NCI-H146 treated with DMSO at 0.1 percent for 48 hours (cell line): ENCODE results near the gene ANO2.
"Not testable (repeated sequence)": the region's sequence is repeated elsewhere in the genome, so short reads cannot be mapped to it uniquely, and the experiment has no call there.

Source experiments
- DNase-seq: peaks from one replicate; lab custom pipeline; 2025; ENCODE audit not compliant: unreplicated experiment; lab: John Stamatoyannopoulos, UW

The ANO2 gene

GRCh38 chr12:5560265-5560664 lies 384.8 kb downstream of the ANO2 start:
- DNase-seq, result no peak

- no peak for DNase-seq
Measured at GRCh38 chr12:5557906-5558305, 387.2 kb downstream of the ANO2 start.

GRCh38 chr12:5556946-5557673 lies 387.9 kb downstream of the ANO2 start:
- DNase-seq, result no peak

- no peak for DNase-seq
Measured at GRCh38 chr12:5556033-5556614, 388.9 kb downstream of the ANO2 start.

GRCh38 chr12:5554711-5555110 lies 390.3 kb downstream of the ANO2 start:
- DNase-seq, result no peak

GRCh38 chr12:5549011-5549410 lies 396.0 kb downstream of the ANO2 start:
- DNase-seq, result no peak

- DNase-seq, result no peak
Measured at GRCh38 chr12:5548152-5548943, 396.7 kb downstream of the ANO2 start.

- DNase-seq, result no peak
Measured at GRCh38 chr12:5546616-5547015, 398.4 kb downstream of the ANO2 start.

- no peak for DNase-seq
Measured at GRCh38 chr12:5537771-5538170, 407.3 kb downstream of the ANO2 start.

GRCh38 chr12:5537026-5537615 lies 407.9 kb downstream of the ANO2 start:
- DNase-seq, result not testable (repeated sequence)

GRCh38 chr12:5535541-5535940 lies 409.5 kb downstream of the ANO2 start:
- DNase-seq, result no peak

GRCh38 chr12:5534426-5535199 lies 410.4 kb downstream of the ANO2 start:
- no peak for DNase-seq

- DNase-seq, result no peak
Measured at GRCh38 chr12:5533368-5533767, 411.7 kb downstream of the ANO2 start.

GRCh38 chr12:5525783-5526367 lies 419.2 kb downstream of the ANO2 start:
- DNase-seq, result no peak

- DNase-seq, result no peak
Measured at GRCh38 chr12:5524769-5525436, 420.2 kb downstream of the ANO2 start.

GRCh38 chr12:5524116-5524768 lies 420.8 kb downstream of the ANO2 start:
- no peak for DNase-seq

GRCh38 chr12:5523396-5524115 lies 421.5 kb downstream of the ANO2 start:
- no peak for DNase-seq

- DNase-seq, result no peak
Measured at GRCh38 chr12:5522432-5523335, 422.4 kb downstream of the ANO2 start.
